GM03348 (cell line): ENCODE measurements around the gene MYO7B.
"Not testable (repeated sequence)": the region's sequence is repeated elsewhere in the genome, so short reads cannot be mapped to it uniquely, and the experiment has no call there.

Experiments used
- DNase-seq: peaks from one replicate; pipeline ENCODE4 v3.0.0; 2012; ENCODE audit warnings: low spot score

MYO7B gene

GRCh38 chr2:127552846-127553245 lies 17.4 kb downstream of the MYO7B start:
- DNase-seq: no peak

DNA sequence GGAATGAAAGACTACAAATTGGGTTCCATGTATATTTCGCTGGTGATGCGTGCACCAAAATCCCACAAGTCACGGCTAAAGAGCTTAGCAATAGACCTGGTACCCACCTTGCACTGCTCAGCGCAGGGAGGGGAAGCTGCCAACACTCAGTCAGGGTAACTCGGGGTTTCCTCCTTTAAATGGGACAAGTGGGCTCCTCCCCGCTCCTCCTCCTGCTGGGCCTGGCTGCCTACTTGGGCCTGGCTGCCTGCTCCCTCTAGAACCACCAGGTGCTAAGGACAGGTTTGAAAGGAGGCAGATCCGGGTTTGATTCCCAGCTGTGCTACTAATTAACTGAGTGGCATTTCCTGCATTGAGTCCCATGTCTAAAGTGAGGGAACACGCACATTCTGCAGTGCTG lies 23.4 kb downstream of the MYO7B start:
- DNase-seq: no peak

- no peak for DNase-seq
Measured at GRCh38 chr2:127559454-127559853, 24.0 kb downstream of the MYO7B start.

DNA sequence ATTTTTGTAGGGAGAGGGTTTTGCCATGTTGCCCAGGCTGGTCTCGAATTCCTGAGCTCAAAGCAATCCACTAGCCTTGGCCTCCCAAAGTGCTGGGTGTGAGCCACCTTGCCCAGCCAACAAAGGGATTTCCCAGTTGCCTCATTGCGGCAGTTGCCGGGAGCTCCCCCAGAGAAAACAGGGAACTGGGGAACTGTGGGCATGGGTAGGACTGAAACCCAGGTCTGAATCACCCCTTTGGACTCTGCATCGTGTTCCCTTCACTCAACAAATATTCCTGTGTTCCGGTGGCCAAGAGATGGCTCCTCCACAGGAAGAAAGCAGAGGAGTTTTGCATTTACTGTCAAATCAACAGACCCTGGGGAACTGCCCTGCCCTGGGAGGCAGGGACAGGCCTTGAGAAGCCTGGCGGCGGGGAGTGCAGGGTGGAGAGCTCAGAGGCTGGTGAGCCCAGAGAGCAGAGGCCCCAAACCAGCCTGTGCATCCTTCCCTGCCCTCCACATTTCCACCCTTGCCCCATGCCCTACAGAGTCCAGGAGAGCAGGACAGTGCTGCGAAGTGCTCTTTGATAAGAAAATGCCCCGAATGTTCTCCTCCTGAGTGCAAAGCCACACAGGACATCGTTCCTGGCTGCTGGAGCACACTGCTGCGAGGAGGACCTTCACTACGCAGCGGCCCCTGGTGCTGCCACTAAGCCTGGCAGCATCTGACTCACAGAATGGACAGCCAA lies 24.9 kb downstream of the MYO7B start:
- DNase-seq: peak; percentile 45

GRCh38 chr2:127560931-127561280 lies 25.4 kb downstream of the MYO7B start:
- no peak for DNase-seq

GRCh38 chr2:127561371-127561770 lies 25.9 kb downstream of the MYO7B start:
- no peak for DNase-seq

DNA sequence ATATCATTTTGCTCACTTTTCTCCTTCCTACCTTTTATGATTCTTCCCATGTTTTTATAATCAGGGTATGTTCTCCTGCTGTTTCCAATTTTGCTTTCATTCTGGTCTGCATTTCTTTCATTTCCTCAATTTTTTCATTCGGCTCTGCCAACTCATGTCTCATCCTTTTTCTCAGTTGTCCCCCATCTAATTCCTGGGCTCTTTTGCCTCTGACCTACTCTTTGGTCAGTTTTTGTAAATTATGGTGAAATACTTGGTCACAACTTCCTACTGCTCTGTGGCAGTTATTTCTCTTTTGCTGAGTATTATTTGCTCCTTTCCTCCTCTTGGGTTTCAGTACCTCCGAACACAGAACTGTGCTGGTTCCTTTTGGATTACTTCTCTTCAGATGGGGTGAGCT lies 27.5 kb downstream of the MYO7B start:
- DNase-seq: no peak

DNA sequence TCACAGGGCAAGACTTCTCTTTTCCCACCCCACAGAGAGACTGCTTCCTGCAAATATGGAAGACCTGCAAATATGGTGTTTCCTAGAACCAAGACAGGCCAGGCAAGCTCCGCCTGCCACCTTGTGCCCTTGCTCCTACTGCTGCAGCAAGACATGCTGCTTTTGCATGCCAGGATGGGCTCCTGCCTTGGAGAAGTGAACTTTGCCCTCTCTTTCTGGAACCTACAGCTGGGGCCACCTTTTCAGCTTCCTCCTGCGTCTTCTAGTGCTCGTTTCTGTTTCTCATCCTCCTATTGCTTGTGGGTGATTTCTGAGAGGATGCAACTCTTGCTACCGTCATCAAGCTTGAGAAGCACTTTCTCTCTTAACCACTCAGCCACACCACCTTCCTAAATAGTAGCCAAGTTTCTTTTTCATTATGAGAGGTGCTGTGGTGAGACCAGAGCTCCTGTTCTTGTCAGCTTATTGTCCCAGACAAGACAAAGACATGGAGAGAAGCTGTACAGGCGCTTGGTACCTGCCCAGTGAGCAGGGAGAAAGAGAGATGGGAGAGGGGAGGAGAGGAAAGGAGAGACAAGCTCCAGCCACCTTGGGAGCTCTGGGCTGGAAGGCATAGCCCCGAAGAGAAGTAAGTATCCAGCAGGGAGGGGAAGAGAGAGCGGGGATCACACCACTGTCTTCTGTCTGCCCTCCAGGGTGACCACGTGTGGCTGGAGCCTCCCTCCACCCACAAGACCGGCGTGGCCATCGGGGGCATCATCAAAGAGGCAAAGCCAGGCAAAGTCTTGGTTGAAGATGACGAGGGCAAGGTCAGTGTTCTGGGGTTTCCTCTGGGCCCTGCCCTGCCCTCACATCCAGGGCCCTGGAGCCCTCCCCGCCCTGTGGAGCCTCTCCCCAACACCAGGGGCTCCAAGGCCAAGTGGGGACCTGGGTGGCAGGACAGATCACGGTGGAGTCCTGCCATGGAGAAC lies 28.3 kb downstream of the MYO7B start:
- DNase-seq: no peak

GRCh38 chr2:127564429-127565260 lies 29.2 kb downstream of the MYO7B start:
- DNase-seq: no peak

DNA sequence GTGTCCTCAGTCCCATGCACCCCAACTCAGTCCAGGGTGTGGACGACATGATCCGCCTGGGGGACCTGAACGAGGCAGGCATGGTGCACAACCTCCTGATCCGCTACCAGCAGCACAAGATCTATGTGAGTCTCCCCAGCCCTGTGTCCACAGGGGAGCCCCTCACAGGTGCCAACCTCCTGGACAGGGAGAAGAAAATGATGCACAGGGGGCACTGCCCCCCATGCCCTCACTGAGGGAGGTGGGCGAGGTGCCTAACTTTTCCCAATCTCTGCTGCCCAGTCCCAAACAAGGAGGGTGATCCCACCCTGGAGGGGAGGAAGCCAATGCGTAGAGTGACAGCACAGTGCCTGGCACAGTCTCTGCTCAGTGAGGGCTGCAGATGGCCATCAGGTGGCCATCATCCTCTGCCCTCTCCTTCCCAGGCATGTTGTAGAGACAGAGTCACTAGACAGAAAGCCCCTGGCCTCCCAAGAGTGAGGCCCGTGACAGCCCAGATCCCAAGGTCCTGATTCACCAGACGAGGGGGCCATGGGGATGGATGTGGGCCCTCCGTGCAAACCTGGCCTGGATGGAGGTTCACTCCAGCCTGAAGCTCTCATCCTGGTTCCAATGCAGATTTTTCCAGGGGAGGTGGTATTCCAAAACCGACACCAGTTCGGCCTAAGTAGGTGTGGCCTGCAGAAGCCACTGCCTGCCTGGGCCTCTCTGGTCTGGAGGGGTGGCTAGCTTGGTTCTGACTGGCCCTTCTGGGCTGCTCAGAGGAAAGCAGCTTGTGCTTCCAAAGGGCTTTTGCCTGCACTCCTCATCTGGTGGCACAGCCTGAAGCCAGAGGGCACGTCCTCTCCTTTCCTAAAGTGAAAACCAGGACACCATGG lies 30.0 kb downstream of the MYO7B start:
- no peak for DNase-seq

DNA sequence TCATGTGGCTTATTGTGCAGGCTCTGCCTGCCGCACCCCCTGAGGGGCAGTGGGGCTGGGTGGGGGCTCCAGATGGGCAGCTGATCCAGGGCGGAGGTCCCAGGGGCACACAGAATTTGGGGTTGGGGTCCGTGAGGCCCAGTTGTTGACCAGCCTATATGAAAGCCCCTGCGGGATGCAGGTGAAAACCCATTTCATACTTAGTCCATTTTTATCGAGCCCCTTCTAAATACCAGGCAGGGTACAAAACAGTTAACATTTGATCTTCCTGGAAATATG lies 30.6 kb downstream of the MYO7B start:
- DNase-seq: no peak

DNA sequence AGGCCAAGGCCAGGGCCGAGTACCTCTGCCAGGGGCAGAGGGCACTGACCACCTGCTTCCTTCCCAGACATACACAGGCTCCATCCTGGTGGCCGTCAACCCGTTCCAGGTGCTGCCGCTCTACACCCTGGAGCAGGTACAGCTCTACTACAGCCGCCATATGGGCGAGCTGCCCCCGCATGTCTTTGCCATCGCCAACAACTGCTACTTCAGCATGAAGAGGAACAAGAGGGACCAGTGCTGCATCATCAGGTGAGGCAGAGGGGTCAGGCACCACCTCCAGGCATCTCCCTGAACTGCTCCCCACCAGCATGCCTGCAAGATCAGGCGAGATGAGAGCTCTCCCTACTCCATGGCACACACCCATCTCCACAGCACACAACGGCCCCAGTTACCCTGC lies 31.1 kb downstream of the MYO7B start:
- no peak for DNase-seq

DNA sequence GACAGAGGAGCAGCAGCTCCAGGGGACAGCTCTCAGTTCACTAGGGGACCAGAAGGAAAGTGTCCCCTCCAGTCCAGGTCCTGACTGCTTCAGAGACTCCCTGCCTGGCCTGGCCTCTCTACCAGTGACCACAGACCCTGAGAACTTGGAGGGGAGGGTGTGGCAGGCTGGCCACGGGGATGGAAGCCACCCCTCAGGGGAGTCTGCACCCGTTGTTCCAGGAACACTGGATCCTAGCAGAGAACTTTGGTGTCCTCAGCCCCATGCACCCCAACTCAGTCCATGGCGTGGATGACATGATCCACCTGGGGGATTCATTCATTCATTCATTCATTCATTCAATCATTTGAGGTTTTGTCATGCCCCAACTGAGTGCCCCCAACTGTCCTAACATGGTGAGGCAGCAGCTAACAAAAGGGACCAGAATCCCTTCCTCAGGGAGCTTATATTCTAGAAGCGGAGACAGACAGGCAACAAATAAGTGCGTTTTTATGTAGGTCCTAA lies 31.9 kb downstream of the MYO7B start:
- DNase-seq: no peak

- DNase-seq: no peak
Measured at GRCh38 chr2:127568128-127568527, 32.6 kb downstream of the MYO7B start.

- DNase-seq: no peak
Measured at GRCh38 chr2:127569666-127570065, 34.2 kb downstream of the MYO7B start.

- peak; percentile 28 for DNase-seq
Measured at GRCh38 chr2:127570282-127571250, 35.1 kb downstream of the MYO7B start.

- not testable (repeated sequence) for DNase-seq
Measured at GRCh38 chr2:127572352-127572751, 36.9 kb downstream of the MYO7B start.

DNA sequence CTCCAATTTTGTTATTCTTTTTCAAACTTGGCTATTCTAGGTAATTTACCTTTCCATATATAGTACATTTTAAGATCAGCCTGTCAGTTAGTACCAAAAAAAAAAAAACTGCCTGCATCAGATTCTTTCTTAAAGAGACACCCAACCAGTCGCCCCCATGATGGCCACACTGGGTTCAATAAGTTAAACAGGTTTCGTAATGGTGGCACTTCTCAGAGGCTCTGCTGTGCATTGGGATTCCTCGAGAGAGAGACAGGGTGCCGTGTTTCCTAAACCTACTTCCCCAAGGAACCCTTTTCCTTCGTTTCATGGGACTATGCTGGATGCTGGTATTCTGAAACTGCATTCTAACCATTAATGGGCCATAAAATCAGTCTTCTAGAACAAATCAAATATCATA lies 37.4 kb downstream of the MYO7B start:
- DNase-seq: no peak

- no peak for DNase-seq
Measured at GRCh38 chr2:127573298-127573697, 37.8 kb downstream of the MYO7B start.

GRCh38 chr2:127573771-127574170 lies 38.3 kb downstream of the MYO7B start:
- DNase-seq: no peak
